Karpas-422 (cell line): ENCODE results near the gene ADGRG6. TPM values are rescaled to one million over a fixed set of nuclear protein-coding genes. Genes with fewer than 3 reads are reported as not detected.
"Not testable (repeated sequence)": the region's sequence is repeated elsewhere in the genome, so short reads cannot be mapped to it uniquely, and the experiment has no call there.

Source experiments
- DNase-seq: peaks from one replicate; pipeline ENCODE4 v3.0.0-alpha.2; 2015
- H2AFZ ChIP-seq: fragments of 200-600 bp; sonication (generic); 2 replicates; pipeline ENCODE4 v1.6.1; 2014; ENCODE audit warnings: antibody characterized with exemption, low read length, mixed read lengths
- H3K27ac ChIP-seq: fragments of 200-600 bp; sonication (generic); 2 replicates; pipeline ENCODE4 v1.5.1; 2014; ENCODE audit warnings: mild to moderate bottlenecking, low read length, moderate library complexity
- H3K27me3 ChIP-seq: fragments of 200-600 bp; sonication (generic); 2 replicates; pipeline ENCODE4 v1.6.1; 2014; ENCODE audit warnings: low read length, mixed read lengths
- H3K36me3 ChIP-seq: fragments of 200-600 bp; sonication (generic); 2 replicates; pipeline ENCODE4 v1.6.1; 2014; ENCODE audit warnings: low read length, mixed read lengths; ENCODE audit not compliant: insufficient read depth
- H3K4me1 ChIP-seq: fragments of 200-600 bp; sonication (generic); 2 replicates; pipeline ENCODE4 v1.6.1; 2014; ENCODE audit warnings: mild to moderate bottlenecking, low read length, mixed read lengths
- H3K4me2 ChIP-seq: fragments of 200-600 bp; sonication (generic); 2 replicates; pipeline ENCODE4 v1.6.1; 2014; ENCODE audit warnings: low read length, low read depth, mild to moderate bottlenecking; ENCODE audit not compliant: poor library complexity, severe bottlenecking
- H3K4me3 ChIP-seq: fragments of 200-600 bp; sonication (generic); 2 replicates; pipeline ENCODE4 v1.5.1; 2014; ENCODE audit warnings: mild to moderate bottlenecking, antibody characterized with exemption, low read length, mixed read lengths
- H3K79me2 ChIP-seq: fragments of 200-600 bp; sonication (generic); 2 replicates; pipeline ENCODE4 v1.6.1; 2014; ENCODE audit warnings: mild to moderate bottlenecking, low read length, mixed read lengths
- H3K9ac ChIP-seq: fragments of 200-600 bp; sonication (generic); 2 replicates; pipeline ENCODE4 v1.6.0; 2014; ENCODE audit warnings: low read length
- H3K9me2 ChIP-seq: fragments of 200-600 bp; sonication (generic), shearing (Covaris generic); replicated peaks from 2 replicates; pipeline ENCODE4 v1.6.0; 2014; ENCODE audit warnings: mild to moderate bottlenecking, low read length, moderate library complexity; ENCODE audit not compliant: insufficient read depth
- H3K9me3 ChIP-seq: fragments of 300-700, 200-600 bp; sonication (generic); 2 replicates; pipeline ENCODE4 v1.6.1; 2014; ENCODE audit warnings: low read length, mixed read lengths
- H4K20me1 ChIP-seq: fragments of 200-600 bp; sonication (generic); 2 replicates; pipeline ENCODE4 v1.6.1; 2014; ENCODE audit warnings: mild to moderate bottlenecking, antibody characterized with exemption, low read length, low read depth; ENCODE audit not compliant: insufficient read depth
- total RNA-seq: library from RNA; depleted of rRNA; stranded (reverse); fragments of >200 nt; shearing (Covaris generic); gene quantifications from 2 replicates; pipeline ENCODE4 v1.2.3, GENCODE V29; 2014; ENCODE audit warnings: low replicate concordance

ADGRG6 gene
- total RNA-seq, 1 experiment from 2014 or later, result not detected

DNA sequence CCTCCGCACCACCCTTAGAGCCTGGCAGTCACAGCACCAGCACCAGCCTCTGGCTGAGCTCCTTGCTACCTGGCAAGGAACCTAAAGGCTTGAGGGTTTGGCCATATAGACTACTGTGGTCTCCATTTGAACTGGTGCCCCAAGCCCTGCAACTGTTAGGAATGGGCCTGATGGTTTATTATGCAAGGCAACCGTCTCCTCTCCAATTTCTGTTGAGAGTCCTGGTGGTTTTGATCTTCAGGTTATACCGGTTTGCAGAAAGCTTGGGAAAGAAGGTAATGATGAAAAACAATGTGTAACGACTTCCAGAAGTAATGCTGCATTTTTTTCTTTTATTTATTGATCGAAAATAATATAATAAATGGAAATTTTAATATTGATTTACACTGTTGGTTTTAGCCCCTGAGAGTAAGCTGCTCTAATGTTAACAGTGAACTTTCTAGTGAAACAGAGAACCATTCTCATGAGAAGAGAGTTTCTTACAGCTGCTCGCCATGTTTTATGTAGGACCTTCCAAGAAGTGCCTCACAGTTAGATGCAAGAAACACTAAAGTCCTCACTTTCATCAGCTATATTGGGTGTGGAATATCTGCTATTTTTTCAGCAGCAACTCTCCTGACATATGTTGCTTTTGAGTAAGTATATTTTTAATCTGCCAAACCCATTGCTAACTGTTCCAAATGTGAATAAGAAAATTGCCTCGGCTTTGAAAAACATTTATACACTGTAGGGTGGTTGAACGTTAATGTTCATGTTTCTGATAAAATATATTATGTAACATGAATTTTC, 112.8 kb downstream of the ADGRG6 start:
- H4K20me1 ChIP-seq, result no peaks in the 10 kb centered on the region

DNA sequence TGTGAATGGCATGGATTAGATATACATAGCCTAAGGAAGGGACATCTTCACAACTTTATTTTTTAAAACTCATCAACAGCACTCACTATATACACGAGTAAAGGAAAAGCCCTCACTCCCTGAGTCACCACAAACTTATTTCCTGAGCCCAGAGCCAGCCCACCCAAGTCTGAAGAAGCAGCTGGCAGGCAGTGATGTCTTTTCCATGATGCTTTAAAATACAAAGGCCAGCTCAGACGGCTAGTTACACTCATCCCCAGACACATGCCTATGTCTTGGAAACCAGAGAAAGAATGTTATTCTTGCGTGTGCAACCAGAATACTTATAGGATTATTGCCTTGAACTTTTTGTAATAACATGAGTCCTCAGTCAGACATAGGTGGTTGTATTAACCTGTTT, 114.4 kb downstream of the ADGRG6 start:
- Histone ChIP-seq H3K79me2 (no peaks in the 10 kb centered on the region), H3K4me2 (no peak overlapping the region), H3K4me3 (no peak overlapping the region), H3K9me3 (no peaks in the 10 kb centered on the region), H3K27ac (no peak overlapping the region), H3K4me1 (no peaks in the 10 kb centered on the region), H2AFZ (no peak overlapping the region), H3K9me2 (no peaks in the 10 kb centered on the region), H3K27me3 (no peaks in the 10 kb centered on the region), H3K36me3 (no peaks in the 10 kb centered on the region), H3K9ac (no peak overlapping the region), H4K20me1 (no peaks in the 10 kb centered on the region)
- DNase-seq, result no peak

More for the DNA sequence above, 112.8 kb downstream of the ADGRG6 start:
- Histone ChIP-seq H3K9me2 (no peaks in the 10 kb centered on the region), H3K4me3 (no peak overlapping the region), H3K27ac (no peak overlapping the region), H3K9me3 (no peaks in the 10 kb centered on the region), H2AFZ (no peak overlapping the region), H3K4me2 (no peak overlapping the region), H3K36me3 (no peaks in the 10 kb centered on the region), H3K27me3 (no peaks in the 10 kb centered on the region), H3K79me2 (no peaks in the 10 kb centered on the region), H3K9ac (no peak overlapping the region), H3K4me1 (no peaks in the 10 kb centered on the region)
- no peak for DNase-seq

DNA sequence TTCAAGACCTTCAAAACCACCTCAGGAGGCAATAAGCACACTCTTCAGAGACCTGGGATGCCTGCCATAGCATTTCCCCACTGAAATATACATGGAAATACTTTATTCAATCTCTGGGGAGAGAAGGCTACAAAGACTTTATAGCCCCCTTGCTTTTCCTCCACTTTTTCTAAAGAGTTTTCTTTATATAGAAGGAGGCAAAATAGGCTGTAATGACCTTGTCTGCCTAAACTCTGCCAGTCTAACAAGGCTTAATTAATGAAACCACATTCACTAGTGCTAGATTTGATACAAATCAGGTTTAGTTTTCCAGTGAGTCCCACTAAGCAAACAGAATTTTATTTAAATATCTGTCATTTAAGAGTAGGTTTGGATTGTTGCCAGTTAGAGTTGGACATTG, 114.9 kb downstream of the ADGRG6 start:
- H3K4me2 ChIP-seq, result no peak overlapping the region
- no peak overlapping the region for H3K9ac ChIP-seq
- H3K9me3 ChIP-seq, result no peaks in the 10 kb centered on the region
- H4K20me1 ChIP-seq, result no peaks in the 10 kb centered on the region
- no peaks in the 10 kb centered on the region for H3K27me3 ChIP-seq
- no peaks in the 10 kb centered on the region for H3K4me1 ChIP-seq
- H3K36me3 ChIP-seq, result no peaks in the 10 kb centered on the region
- H3K79me2 ChIP-seq, result no peaks in the 10 kb centered on the region
- no peak overlapping the region for H3K4me3 ChIP-seq
- H2AFZ ChIP-seq, result no peak overlapping the region
- no peak overlapping the region for H3K27ac ChIP-seq
- H3K9me2 ChIP-seq, result no peaks in the 10 kb centered on the region
- DNase-seq, result no peak

DNA sequence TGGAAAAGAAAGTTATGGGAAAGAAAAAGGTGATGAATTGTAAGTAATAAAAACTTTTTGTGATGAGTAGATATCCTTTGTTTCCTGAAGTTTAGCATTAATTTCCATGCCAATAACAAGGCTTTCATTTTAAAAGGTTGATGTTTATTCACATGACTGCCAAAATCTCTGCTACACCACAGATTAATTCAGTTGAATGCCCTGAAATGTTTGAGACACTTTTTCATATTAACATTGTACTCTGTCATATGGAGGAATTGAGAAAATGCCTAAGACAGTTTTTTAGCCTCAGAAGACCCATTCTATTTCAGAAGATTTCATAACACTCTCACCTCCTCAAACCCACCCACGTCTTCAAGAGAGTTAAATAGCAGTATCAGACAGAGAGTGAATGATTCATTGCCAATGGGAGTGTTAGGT, 115.5 kb downstream of the ADGRG6 start:
- Histone ChIP-seq H3K79me2 (no peaks in the 10 kb centered on the region), H3K4me3 (no peak overlapping the region), H3K9ac (no peak overlapping the region), H3K36me3 (no peaks in the 10 kb centered on the region), H3K4me1 (no peaks in the 10 kb centered on the region), H4K20me1 (no peaks in the 10 kb centered on the region), H3K27me3 (no peaks in the 10 kb centered on the region), H3K4me2 (no peak overlapping the region), H2AFZ (no peak overlapping the region), H3K27ac (no peak overlapping the region), H3K9me2 (no peaks in the 10 kb centered on the region), H3K9me3 (no peaks in the 10 kb centered on the region)
- DNase-seq, result no peak

DNA sequence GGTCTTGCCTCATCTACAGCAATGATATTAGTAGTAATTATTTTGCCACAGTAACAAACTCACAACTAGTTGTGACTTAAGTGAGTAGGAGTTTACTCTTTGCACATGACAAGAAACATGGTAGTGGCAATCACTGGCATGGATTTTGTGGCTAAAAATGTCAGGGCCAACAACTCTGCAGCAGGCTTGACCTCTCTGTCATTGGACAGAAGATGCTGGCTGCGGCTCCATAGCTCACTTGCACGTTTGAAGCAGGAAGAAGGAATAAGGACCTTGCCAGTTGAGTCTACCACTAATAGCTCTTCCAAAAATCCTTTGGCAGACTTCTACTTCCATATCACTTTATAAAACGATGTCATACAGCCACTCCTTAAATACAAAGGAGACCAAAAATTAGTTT, 117.3 kb downstream of the ADGRG6 start:
- Histone ChIP-seq H3K27ac (no peak overlapping the region), H3K9me2 (no peaks in the 10 kb centered on the region), H3K36me3 (no peaks in the 10 kb centered on the region), H3K4me1 (no peaks in the 10 kb centered on the region), H4K20me1 (no peaks in the 10 kb centered on the region), H3K79me2 (no peaks in the 10 kb centered on the region), H3K27me3 (no peaks in the 10 kb centered on the region), H3K9ac (no peak overlapping the region), H2AFZ (no peak overlapping the region), H3K4me3 (no peak overlapping the region), H3K9me3 (no peaks in the 10 kb centered on the region), H3K4me2 (no peak overlapping the region)
- no peak for DNase-seq

DNA sequence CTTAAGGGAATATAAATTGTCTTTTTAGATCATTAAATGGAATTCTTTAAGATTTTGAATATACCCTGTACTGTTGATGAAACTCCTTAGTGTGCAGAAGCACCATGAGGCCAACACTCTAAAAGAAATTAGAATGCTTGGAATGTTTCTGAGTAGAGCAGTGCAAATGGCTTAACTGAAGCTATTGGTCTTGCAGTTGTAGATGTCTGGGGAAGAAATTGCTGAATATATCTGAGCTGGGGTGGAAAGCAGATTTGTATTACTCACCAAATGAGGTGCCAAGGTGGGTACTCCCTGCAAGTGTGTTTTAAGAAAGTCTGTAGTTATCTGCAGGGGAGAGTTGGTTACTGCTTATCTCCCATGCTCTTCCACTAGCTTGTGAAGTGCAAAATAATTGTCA, 119.0 kb downstream of the ADGRG6 start:
- no peak overlapping the region for H3K27ac ChIP-seq
- H3K4me2 ChIP-seq, result no peak overlapping the region
- H3K9me2 ChIP-seq, result no peaks in the 10 kb centered on the region
- no peaks in the 10 kb centered on the region for H4K20me1 ChIP-seq
- H3K36me3 ChIP-seq, result no peaks in the 10 kb centered on the region
- H2AFZ ChIP-seq, result no peak overlapping the region
- DNase-seq, result no peak
- no peaks in the 10 kb centered on the region for H3K79me2 ChIP-seq
- H3K9ac ChIP-seq, result no peak overlapping the region
- no peak overlapping the region for H3K4me3 ChIP-seq
- H3K27me3 ChIP-seq, result no peaks in the 10 kb centered on the region
- H3K4me1 ChIP-seq, result no peaks in the 10 kb centered on the region
- no peaks in the 10 kb centered on the region for H3K9me3 ChIP-seq

DNA sequence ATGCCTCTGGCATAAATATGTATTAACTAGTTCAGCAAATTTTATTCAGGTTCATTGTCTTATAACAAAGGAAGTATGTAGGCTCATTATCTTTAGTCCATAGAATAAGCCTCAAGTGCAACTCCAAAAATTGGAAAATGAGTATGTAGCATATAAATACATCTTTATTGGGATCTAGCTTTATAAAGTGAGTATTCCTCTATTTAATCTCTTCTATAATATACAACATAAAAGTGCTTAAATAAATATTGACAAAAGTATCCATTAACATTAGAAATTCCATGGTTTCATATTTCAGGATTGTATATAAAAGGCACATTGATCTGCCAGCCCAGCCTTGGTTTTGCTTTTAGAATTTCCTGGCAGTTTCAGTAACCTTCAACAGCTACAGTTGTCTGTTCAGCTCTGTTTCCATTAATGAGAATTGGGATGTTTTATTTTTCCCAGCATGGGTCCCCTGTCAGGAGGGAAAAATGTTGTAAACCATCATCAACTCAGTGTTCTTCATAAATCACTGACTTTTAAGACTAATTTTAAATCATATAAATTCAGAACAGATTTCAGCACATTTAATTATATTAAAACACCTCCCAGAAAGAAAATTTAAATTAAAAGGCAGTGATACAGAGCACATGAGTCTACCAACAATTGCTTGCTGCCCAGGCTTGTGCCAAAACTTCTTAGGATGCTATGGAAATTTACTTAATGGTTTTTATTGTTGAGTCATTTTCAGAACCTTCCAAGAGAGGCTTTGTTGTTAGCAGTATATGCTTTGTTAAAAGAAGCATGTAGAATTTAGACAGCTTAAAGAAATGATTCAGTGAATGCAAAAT, 119.7 kb downstream of the ADGRG6 start:
- Histone ChIP-seq H3K4me3 (no peak overlapping the region), H2AFZ (no peak overlapping the region), H3K9me3 (no peaks in the 10 kb centered on the region), H3K9me2 (no peaks in the 10 kb centered on the region), H3K27ac (no peak overlapping the region), H3K36me3 (no peaks in the 10 kb centered on the region), H3K9ac (no peak overlapping the region), H3K4me1 (no peaks in the 10 kb centered on the region), H3K27me3 (no peaks in the 10 kb centered on the region), H3K4me2 (no peak overlapping the region), H3K79me2 (no peaks in the 10 kb centered on the region), H4K20me1 (no peaks in the 10 kb centered on the region)
- DNase-seq, result no peak

DNA sequence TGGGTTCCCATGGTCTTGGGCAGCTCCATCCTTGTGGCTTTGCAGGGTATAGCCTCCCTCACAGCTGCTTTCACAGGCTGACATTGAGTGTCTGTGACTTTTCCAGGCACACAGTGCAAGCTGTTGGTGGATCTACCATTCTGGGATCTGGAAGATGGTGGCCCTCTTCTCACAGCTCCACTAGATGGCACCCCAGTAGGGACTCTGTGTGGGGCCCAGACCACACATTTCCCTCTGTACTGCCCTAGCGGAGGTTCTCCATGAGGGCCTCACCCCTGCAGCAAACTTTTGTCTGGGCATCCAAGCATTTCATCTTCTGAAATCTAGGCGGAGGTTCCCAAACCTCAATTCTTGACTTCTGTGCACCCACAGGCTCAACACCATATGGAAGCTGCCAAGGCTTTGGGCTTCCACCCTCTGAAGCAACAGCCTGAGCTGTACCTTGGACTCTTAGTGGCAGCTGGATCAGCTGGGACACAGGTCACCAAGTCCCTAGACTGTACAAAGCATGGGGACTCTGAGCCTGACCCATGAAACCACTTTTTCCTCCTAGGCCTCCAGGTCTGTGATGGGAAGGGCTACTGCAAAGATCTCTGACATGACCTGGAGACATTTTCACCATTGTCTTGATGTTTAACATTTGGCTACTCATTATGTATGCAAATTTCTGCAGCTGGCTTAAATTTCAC, 124.8 kb downstream of the ADGRG6 start:
- not testable (repeated sequence) for H3K9me2 ChIP-seq, H3K4me3 ChIP-seq, DNase-seq, H3K27me3 ChIP-seq, H3K9me3 ChIP-seq, H2AFZ ChIP-seq, H3K27ac ChIP-seq, H3K4me2 ChIP-seq, H4K20me1 ChIP-seq, H3K4me1 ChIP-seq, H3K9ac ChIP-seq, H3K36me3 ChIP-seq, H3K79me2 ChIP-seq
